ENCODE data around the gene DNAAF1. TPM values are rescaled to one million over a fixed set of nuclear protein-coding genes. Genes with fewer than 3 reads are reported as not detected.

DNAAF1 gene
- total RNA-seq, 3 donors from 2014 or later (not counting 1 experiment from before 2014, with no cell fraction given): 0.43 to 2.9 (median 0.95) TPM

Other genes starting within 250 kb of the DNAAF1 start
- gene MLYCD, start 246.2 kb upstream of the DNAAF1 start, total RNA-seq: 10 to 100 TPM in 2 of 3 donors, 1 to 10 TPM in 1; 8.5 to 13.2 (median 11.9) TPM
- gene OSGIN1, start 192.1 kb upstream of the DNAAF1 start, total RNA-seq: 1 to 10 TPM; 3.9 to 4.1 (median 4.0) TPM
- under 1 TPM in 1 of 3 donors, not detected in 2; 0.75 TPM for gene NECAB2, start 177.1 kb upstream of the DNAAF1 start, total RNA-seq
- gene SLC38A8, start 102.5 kb upstream of the DNAAF1 start, total RNA-seq: not detected
- gene MBTPS1, start 28.4 kb upstream of the DNAAF1 start, total RNA-seq: 100 to 1,000 TPM in 2 of 3 donors, 10 to 100 TPM in 1; 85.2 to 124 (median 113) TPM
- 10 to 100 TPM; 11.2 to 15.3 (median 13.5) TPM for gene HSDL1, start 131 bp upstream of the DNAAF1 start, total RNA-seq
- 10 to 100 TPM; 89.0 to 97.7 (median 91.9) TPM for gene TAF1C, start 41.7 kb downstream of the DNAAF1 start, total RNA-seq
- gene ADAD2, start 45.8 kb downstream of the DNAAF1 start, total RNA-seq: not detected
- gene KCNG4, start 94.7 kb downstream of the DNAAF1 start, total RNA-seq: not detected
- not detected for gene WFDC1, start 149.6 kb downstream of the DNAAF1 start, total RNA-seq
- not detected for gene ATP2C2, start 223.2 kb downstream of the DNAAF1 start, total RNA-seq